AG09319 (cell line): Measurements from ENCODE around the gene LRRC74A.

Experiments used
- DNase-seq: peaks from one replicate; pipeline ENCODE4 v3.0.0-alpha.2; 2010; ENCODE audit warnings: low read depth; ENCODE audit errors: extremely low read depth
- CTCF ChIP-seq: IDR thresholded peaks from 2 replicates; pipeline ENCODE4 v1.5.1; 2011; ENCODE audit warnings: low read depth, mild to moderate bottlenecking, inconsistent platforms, low read length, moderate library complexity

LRRC74A gene

GRCh38 chr14:76826122-76826521 is at the start of gene LRRC74A:
Gene LRRC74A, plus strand, starts transcription at chr14:76826408. Its CDS starts 290 bp downstream, at chr14:76826698.
- TF ChIP-seq CTCF = no peak
- no peak for DNase-seq

- no peak for DNase-seq
- TF ChIP-seq CTCF = no peak
Observed at GRCh38 chr14:76776428-76777251, 49.6 kb upstream of the LRRC74A start.

GRCh38 chr14:76777721-76778120 is 48.5 kb upstream of the LRRC74A start:
- TF ChIP-seq CTCF = no peak
- no peak for DNase-seq

- DNase-seq = no peak
- no peak for TF ChIP-seq CTCF
Observed at GRCh38 chr14:76778546-76779215, 47.5 kb upstream of the LRRC74A start.

GRCh38 chr14:76779221-76780057 is 46.8 kb upstream of the LRRC74A start:
- TF ChIP-seq CTCF = no peak

GRCh38 chr14:76780058-76780345 is 46.2 kb upstream of the LRRC74A start:
- no peak for TF ChIP-seq CTCF

More at GRCh38 chr14:76779221-76780057, 46.8 kb upstream of the LRRC74A start:
- no peak for DNase-seq

More at GRCh38 chr14:76780058-76780345, 46.2 kb upstream of the LRRC74A start:
- DNase-seq = no peak
